Transverse colon (tissue), 4 donors: ENCODE measurements around the gene CFAP410. TPM values are rescaled to one million over a fixed set of nuclear protein-coding genes. Genes with fewer than 3 reads are reported as not detected.

Experiments
- DNase-seq: peaks from one replicate; pipeline ENCODE4 v3.0.0-alpha.2; 2019
- H3K27ac ChIP-seq, 4 donors: fragments of 200-600 bp; sonication (generic); 2 replicates each; pipeline ENCODE4 v1.5.1; 2016 to 2018; ENCODE audit warnings: inconsistent platforms in 4 of 4
- H3K27me3 ChIP-seq: fragments of 200-600 bp; sonication (generic); 2 replicates; pipeline ENCODE4 v1.5.1; 2017; ENCODE audit warnings: inconsistent platforms
- H3K36me3 ChIP-seq, 4 donors: fragments of 200-600 bp; sonication (generic); 2 replicates each; pipeline ENCODE4 v1.5.1; 2017 to 2019; ENCODE audit warnings: inconsistent platforms in 4 of 4
- H3K4me1 ChIP-seq, 4 donors: fragments of 200-600 bp; sonication (generic); 2 replicates each; pipeline ENCODE4 v1.5.1; 2017 to 2020; ENCODE audit warnings: inconsistent platforms in 4 of 4
- H3K4me3 ChIP-seq, 4 donors: fragments of 200-600 bp; sonication (generic); 1 replicate in 1 of 4; 2 replicates in 3 of 4; pipeline versions ENCODE4 v1.5.1 to v1.6.1; 2017 to 2019; ENCODE audit warnings: inconsistent platforms in 4 of 4
- H3K9me3 ChIP-seq, 2 donors: fragments of 200-600 bp; sonication (generic); 2 replicates each; pipeline ENCODE4 v1.5.1; 2017 to 2019; ENCODE audit warnings: inconsistent platforms in 2 of 2
- CTCF ChIP-seq, 5 experiments: fragments of 200-600 bp in 3 of 5; fragments of 450-650 bp in 2 of 5; sonication (generic) in 3 of 5; IDR thresholded peaks; 1 replicate in 2 of 5; 2 replicates in 3 of 5; pipeline ENCODE4 v1.5.1; 2016 to 2017; ENCODE audit warnings: antibody characterized with exemption in 5 of 5, inconsistent platforms in 3 of 5, mild to moderate bottlenecking in 2 of 5, moderate library complexity in 1 of 5
- EP300 ChIP-seq: sonication (generic); formaldehyde crosslinking; IDR thresholded peaks from one replicate; pipeline ENCODE4 v1.6.1; 2017; ENCODE audit warnings: antibody characterized with exemption, low read depth
- POLR2A ChIP-seq: fragments of 450-650 bp; IDR thresholded peaks from one replicate; pipeline ENCODE4 v1.6.1; 2016; ENCODE audit warnings: antibody characterized with exemption, mild to moderate bottlenecking, moderate library complexity
- POLR2AphosphoS5 ChIP-seq, 3 donors: sonication (generic); formaldehyde crosslinking; IDR thresholded peaks; one replicate each; pipeline ENCODE4 v1.6.1; 2016; ENCODE audit warnings: antibody characterized with exemption in 3 of 3
- WGBS, 2 donors: methylation state at CpG; one replicate each; pipeline ENCODE4 v1.1.5; 2018; ENCODE audit warnings: low coverage in 1 of 2; 5-methylcytosine and 5-hydroxymethylcytosine counted together
- in situ Hi-C, 4 donors: fragments of 200-750 bp; cut with MboI; loops; one replicate each; pipeline versions ENCODE4 v1.15.0 to v1.15.1; 2017; ENCODE audit warnings: low sequenced_read_pairs in 3 of 4, low pct_ligation_motif_present in 1 of 4, low pct_unique_long_range_greater_than_20kb in 1 of 4
- intact Hi-C: fragments of 100-400 bp; cut with DNase I; formaldehyde crosslinking; loops from one replicate; pipeline ENCODE4 v1.15.1; 2023; ENCODE audit warnings: low total_unique reads
- total RNA-seq, 4 donors: library from RNA; depleted of rRNA; stranded (reverse); fragments of >200 nt; gene quantifications; one replicate each; pipeline ENCODE4 v1.1.0, GENCODE V29; 2016

Gene CFAP410
- total RNA-seq, 4 donors from 2014 or later: 17.2 to 41.3 (median 32.2) TPM

- peak; percentile 91 for DNase-seq
- no peaks in the 10 kb centered on the region for H3K27me3 ChIP-seq
- H3K4me1 ChIP-seq: peaks cover 21 to 51% (median 40%) of the 10 kb centered on the region in 4 donors
- no peak for TF ChIP-seq POLR2A
- no peak for TF ChIP-seq EP300
- TF ChIP-seq POLR2AphosphoS5 (IDR thresholded peaks at IDR 0.05): peak in 1 of 3 donors; percentile 27
- TF ChIP-seq CTCF (IDR thresholded peaks at IDR 0.05): peak; percentile 67 to 89 (median 78)
- H3K36me3 ChIP-seq: no peaks in the 10 kb centered on the region
- intact Hi-C loops: no loop called here
- in situ Hi-C loops: no loop called here
- 18 to 32% methylated on average over 5 to 21 of the region's 22 CpGs for WGBS, 2 donors
- H3K9me3 ChIP-seq: no peaks in the 10 kb centered on the region
- peak overlapping the region in 1 of 4 donors; percentile 21 for H3K27ac ChIP-seq
- H3K4me3 ChIP-seq: no peak overlapping the region
Observed at GRCh38 chr21:44297525-44298290, 41.5 kb downstream of the CFAP410 start.

GRCh38 chr21:44296916-44297315, 42.3 kb downstream of the CFAP410 start:
- in situ Hi-C loops (no loop called here), intact Hi-C loops (no loop called here)
- no peak for TF ChIP-seq CTCF (IDR thresholded peaks at IDR 0.05)
- no peak for TF ChIP-seq POLR2A
- no peak for TF ChIP-seq POLR2AphosphoS5 (IDR thresholded peaks at IDR 0.05)
- Histone ChIP-seq H3K27me3 (no peaks in the 10 kb centered on the region), H3K9me3 (no peaks in the 10 kb centered on the region), H3K4me1 (peaks cover 14 to 43% (median 33%) of the 10 kb centered on the region in 4 donors), H3K27ac (no peak overlapping the region), H3K4me3 (no peak overlapping the region), H3K36me3 (no peaks in the 10 kb centered on the region)
- no peak for DNase-seq
- WGBS, 2 donors: 80% methylated on average over 13 of the region's 13 CpGs; no CpG with 5 or more reads in 1 of the 2 donors

- Histone ChIP-seq H3K9me3 (no peaks in the 10 kb centered on the region), H3K4me1 (peaks cover 7 to 35% (median 24%) of the 10 kb centered on the region in 4 donors), H3K36me3 (no peaks in the 10 kb centered on the region), H3K27me3 (no peaks in the 10 kb centered on the region), H3K27ac (no peak overlapping the region), H3K4me3 (no peak overlapping the region)
- in situ Hi-C loops (no loop called here), intact Hi-C loops (no loop called here)
- no peak for DNase-seq
- 62% methylated on average over 11 of the region's 12 CpGs; no CpG with 5 or more reads in 1 of the 2 donors for WGBS, 2 donors
- TF ChIP-seq EP300: no peak
- no peak for TF ChIP-seq CTCF (IDR thresholded peaks at IDR 0.05)
- TF ChIP-seq POLR2A: no peak
- TF ChIP-seq POLR2AphosphoS5 (IDR thresholded peaks at IDR 0.05): no peak
Observed at GRCh38 chr21:44296103-44296519, 43.1 kb downstream of the CFAP410 start.

GRCh38 chr21:44295646-44296045, 43.5 kb downstream of the CFAP410 start:
- no peak for TF ChIP-seq CTCF (IDR thresholded peaks at IDR 0.05)
- TF ChIP-seq POLR2A: no peak
- TF ChIP-seq POLR2AphosphoS5 (IDR thresholded peaks at IDR 0.05): no peak
- TF ChIP-seq EP300: no peak
- H3K9me3 ChIP-seq: no peaks in the 10 kb centered on the region
- no peak for DNase-seq
- 74% methylated on average over 10 of the region's 10 CpGs; no CpG with 5 or more reads in 1 of the 2 donors for WGBS, 2 donors
- no peaks in the 10 kb centered on the region for H3K36me3 ChIP-seq
- intact Hi-C loops: no loop called here
- H3K4me3 ChIP-seq: no peak overlapping the region
- in situ Hi-C loops: no loop called here
- H3K27me3 ChIP-seq: no peaks in the 10 kb centered on the region
- H3K4me1 ChIP-seq: peaks cover 5 to 30% (median 20%) of the 10 kb centered on the region in 4 donors
- no peak overlapping the region for H3K27ac ChIP-seq
